ENCODE data around the gene UBL4B. TPM values are rescaled to one million over a fixed set of nuclear protein-coding genes. Genes with fewer than 3 reads are reported as not detected.

Gene UBL4B
- total RNA-seq, 4 donors from 2014 or later, result 0.59 TPM; not detected in 3

GRCh38 chr1:110120960-110121561 lies 8.8 kb downstream of the UBL4B start:
- H3K4me1 ChIP-seq, result no peaks in the 10 kb centered on the region
- intact Hi-C loops (cut with DNase I), result no loop called here
- H3K27ac ChIP-seq, result no peak overlapping the region
- WGBS, 2 donors, result 31 to 56% methylated on average over 3 to 10 of the region's 12 CpGs
- peaks cover 0 to 3% (median 3%) of the 10 kb centered on the region in 3 donors for H3K9me3 ChIP-seq
- TF ChIP-seq CTCF (IDR thresholded peaks at IDR 0.05) (no peak), POLR2A (IDR thresholded peaks at IDR 0.05) (no peak)
- H3K27me3 ChIP-seq, result peaks cover 0 to 31% (median 0%) of the 10 kb centered on the region in 4 donors
- no peak for DNase-seq
- H3K4me3 ChIP-seq, result no peak overlapping the region
- H3K36me3 ChIP-seq, result no peaks in the 10 kb centered on the region

- intact Hi-C loops (cut with DNase I), result no loop called here
- WGBS, 2 donors, result 49 to 64% methylated on average over 3 of the region's 3 CpGs
- no peak overlapping the region for H3K27ac ChIP-seq
- DNase-seq, result no peak
- TF ChIP-seq POLR2A (IDR thresholded peaks at IDR 0.05) (no peak), CTCF (IDR thresholded peaks at IDR 0.05) (no peak)
- no peaks in the 10 kb centered on the region for H3K36me3 ChIP-seq
- H3K9me3 ChIP-seq, result peaks cover 0 to 8% (median 8%) of the 10 kb centered on the region in 3 donors
- peaks cover 0 to 34% (median 0%) of the 10 kb centered on the region in 4 donors for H3K27me3 ChIP-seq
- H3K4me3 ChIP-seq, result no peak overlapping the region
- no peaks in the 10 kb centered on the region for H3K4me1 ChIP-seq
Measured at GRCh38 chr1:110123224-110123623, 11.0 kb downstream of the UBL4B start.

- no peaks in the 10 kb centered on the region for H3K36me3 ChIP-seq
- H3K27me3 ChIP-seq, result peaks cover 0 to 59% (median 5%) of the 10 kb centered on the region in 4 donors
- WGBS, 2 donors, result 94 to 96% methylated on average over 4 of the region's 4 CpGs
- H3K4me1 ChIP-seq, result peaks cover 0 to 11% (median 5%) of the 10 kb centered on the region in 3 donors
- H3K4me3 ChIP-seq, result no peak overlapping the region
- intact Hi-C loops (cut with DNase I), result no loop called here
- TF ChIP-seq CTCF (IDR thresholded peaks at IDR 0.05) (no peak), POLR2A (IDR thresholded peaks at IDR 0.05) (no peak)
- no peak for DNase-seq
- no peak overlapping the region for H3K27ac ChIP-seq
- peaks cover 0 to 8% (median 8%) of the 10 kb centered on the region in 3 donors for H3K9me3 ChIP-seq
Measured at GRCh38 chr1:110125810-110126209, 13.6 kb downstream of the UBL4B start.

- TF ChIP-seq POLR2A (IDR thresholded peaks at IDR 0.05), result no peak
- no peak for TF ChIP-seq CTCF (IDR thresholded peaks at IDR 0.05)
- no peak for DNase-seq
Measured at GRCh38 chr1:110130113-110130591, 17.9 kb downstream of the UBL4B start.

GRCh38 chr1:110130989-110131388 lies 18.7 kb downstream of the UBL4B start:
- H3K36me3 ChIP-seq, result no peaks in the 10 kb centered on the region
- no peak for DNase-seq
- H3K4me3 ChIP-seq, result no peak overlapping the region
- H3K27me3 ChIP-seq, result peaks cover 0 to 83% (median 5%) of the 10 kb centered on the region in 4 donors
- H3K27ac ChIP-seq, result no peak overlapping the region
- WGBS, 2 donors, result 58 to 71% methylated on average over 4 to 7 of the region's 7 CpGs
- peaks cover 0 to 5% (median 5%) of the 10 kb centered on the region in 3 donors for H3K9me3 ChIP-seq
- peaks cover 0 to 11% (median 5%) of the 10 kb centered on the region in 3 donors for H3K4me1 ChIP-seq
- TF ChIP-seq CTCF (IDR thresholded peaks at IDR 0.05), result no peak
- TF ChIP-seq POLR2A (IDR thresholded peaks at IDR 0.05), result no peak
- intact Hi-C loops (cut with DNase I), result no loop called here

More at GRCh38 chr1:110130113-110130591, 17.9 kb downstream of the UBL4B start:
- no peak overlapping the region for H3K27ac ChIP-seq
- H3K4me1 ChIP-seq, result peaks cover 0 to 11% (median 5%) of the 10 kb centered on the region in 3 donors
- WGBS, 2 donors, result 13 to 14% methylated on average over 3 to 9 of the region's 31 CpGs
- H3K27me3 ChIP-seq, result peaks cover 0 to 79% (median 5%) of the 10 kb centered on the region in 4 donors
- intact Hi-C loops (cut with DNase I), result no loop called here
- peaks cover 0 to 8% (median 8%) of the 10 kb centered on the region in 3 donors for H3K9me3 ChIP-seq
- no peaks in the 10 kb centered on the region for H3K36me3 ChIP-seq
- peak overlapping the region in 1 of 4 donors; percentile 49 for H3K4me3 ChIP-seq
